Measurements from ENCODE around the gene HSDL1. TPM values are rescaled to one million over a fixed set of nuclear protein-coding genes. Genes with fewer than 3 reads are reported as not detected.

HSDL1 gene
- total RNA-seq, 1 donor from 2014 or later, result 50.2 TPM

DNA sequence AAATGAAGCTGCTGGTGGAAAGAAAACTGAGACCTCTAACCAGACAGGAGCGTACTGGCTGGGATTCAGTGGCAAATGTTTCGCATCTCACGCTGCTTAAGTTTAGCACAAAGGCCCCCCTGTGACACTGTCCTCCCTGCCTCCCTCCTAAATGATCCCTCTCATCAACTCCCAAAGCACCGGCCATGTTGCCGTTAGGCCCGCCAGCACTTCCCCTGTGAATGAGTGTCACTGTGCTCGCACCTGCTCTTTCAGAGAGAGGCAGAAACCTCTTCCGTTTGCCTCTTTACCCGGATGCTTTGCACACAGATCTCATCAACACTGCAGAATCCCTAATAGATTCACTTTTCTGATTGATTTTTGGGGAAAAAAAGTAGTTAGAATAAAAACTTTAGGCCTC lies 54.8 kb downstream of the HSDL1 start:
- TF ChIP-seq CTCF (IDR thresholded peaks at IDR 0.05; ENCODE audit: unreplicated experiment), result no peak
- H3K9me3 Mint-ChIP-seq (ENCODE audit: unreplicated experiment), result no peaks in the 10 kb centered on the region
- no peak for DNase-seq (ENCODE audit: low spot score)
- H3K36me3 Mint-ChIP-seq (ENCODE audit: low read depth, unreplicated experiment), result peaks cover 44% of the 10 kb centered on the region
- no peak overlapping the region for H3K4me3 Mint-ChIP-seq (ENCODE audit: unreplicated experiment)
- H3K27me3 Mint-ChIP-seq (ENCODE audit: unreplicated experiment), result peaks cover 4% of the 10 kb centered on the region
- H3K4me1 Mint-ChIP-seq (ENCODE audit: unreplicated experiment), result no peaks in the 10 kb centered on the region
- no peak overlapping the region for H3K27ac Mint-ChIP-seq (ENCODE audit: unreplicated experiment)

DNA sequence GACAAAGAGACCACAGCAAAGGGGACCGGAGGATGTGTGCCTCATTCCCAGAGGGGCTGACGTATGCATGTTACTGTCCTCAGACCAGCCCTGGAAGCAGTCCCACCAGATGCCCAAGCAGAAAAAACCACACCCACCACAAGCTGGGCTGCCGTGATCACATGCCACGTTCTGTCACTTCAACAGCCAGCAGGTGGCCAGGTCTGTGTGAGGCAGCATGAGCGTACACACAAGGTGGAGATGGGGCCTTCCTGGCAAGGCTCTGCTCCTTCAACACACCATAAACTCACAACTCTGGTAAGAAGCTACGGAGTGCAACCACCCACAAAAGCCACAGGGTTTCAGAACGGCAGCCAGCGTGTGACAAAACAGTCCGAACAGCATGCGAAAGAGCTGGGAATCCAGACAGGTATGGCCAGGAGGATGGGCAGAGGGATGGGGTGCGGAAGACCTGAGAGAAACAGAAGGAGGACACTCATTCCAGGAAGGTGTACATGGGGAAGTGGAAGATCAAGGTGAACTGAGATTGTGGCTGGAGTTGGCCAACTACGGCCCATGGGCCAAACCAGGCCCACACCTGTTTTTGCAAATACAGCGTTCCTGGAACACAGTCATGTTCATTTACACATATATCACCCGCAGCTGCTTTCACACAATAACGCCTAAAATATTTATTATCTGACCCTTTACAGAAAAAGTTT lies 56.1 kb downstream of the HSDL1 start:
- Mint-ChIP-seq H3K4me3 (ENCODE audit: unreplicated experiment) (peak overlapping the region; percentile 10), H3K27me3 (ENCODE audit: unreplicated experiment) (peaks cover 4% of the 10 kb centered on the region), H3K4me1 (ENCODE audit: unreplicated experiment) (no peaks in the 10 kb centered on the region), H3K36me3 (ENCODE audit: low read depth, unreplicated experiment) (peaks cover 40% of the 10 kb centered on the region), H3K9me3 (ENCODE audit: unreplicated experiment) (no peaks in the 10 kb centered on the region), H3K27ac (ENCODE audit: unreplicated experiment) (no peak overlapping the region)
- TF ChIP-seq CTCF (IDR thresholded peaks at IDR 0.05; ENCODE audit: unreplicated experiment), result no peak
- DNase-seq (ENCODE audit: low spot score), result no peak

DNA sequence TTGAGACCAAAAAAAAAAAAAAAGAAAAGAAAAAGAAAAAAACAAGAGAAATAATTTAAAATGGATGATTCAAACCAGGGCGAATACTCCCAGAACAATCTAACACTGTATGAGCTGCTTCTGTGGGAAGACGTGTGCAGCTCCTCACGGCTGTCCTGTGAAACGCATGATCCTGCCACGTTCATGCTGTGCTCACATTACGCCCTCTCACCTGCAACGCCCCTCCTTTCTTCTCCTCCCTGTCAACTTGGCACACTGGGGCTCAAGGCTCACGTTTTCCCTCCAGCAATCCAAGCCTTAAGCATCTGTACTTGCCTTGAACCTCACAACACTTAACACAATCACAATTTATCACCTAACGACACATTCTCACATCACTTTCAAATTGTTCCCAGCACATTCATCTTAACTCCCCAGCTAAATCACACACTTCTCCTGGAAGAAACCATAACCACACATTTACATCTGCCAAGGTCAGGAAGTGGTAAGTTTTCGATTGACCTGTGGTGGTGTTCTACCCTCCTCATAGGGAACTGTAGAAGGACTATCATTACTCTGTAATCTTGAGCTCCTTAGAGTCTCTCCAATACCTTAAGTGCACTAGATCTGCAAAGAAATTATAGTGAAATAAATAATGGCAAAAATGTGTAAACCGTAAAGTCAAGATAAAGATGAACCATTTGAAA lies 57.4 kb downstream of the HSDL1 start:
- H3K36me3 Mint-ChIP-seq (ENCODE audit: low read depth, unreplicated experiment), result peaks cover 34% of the 10 kb centered on the region

DNA sequence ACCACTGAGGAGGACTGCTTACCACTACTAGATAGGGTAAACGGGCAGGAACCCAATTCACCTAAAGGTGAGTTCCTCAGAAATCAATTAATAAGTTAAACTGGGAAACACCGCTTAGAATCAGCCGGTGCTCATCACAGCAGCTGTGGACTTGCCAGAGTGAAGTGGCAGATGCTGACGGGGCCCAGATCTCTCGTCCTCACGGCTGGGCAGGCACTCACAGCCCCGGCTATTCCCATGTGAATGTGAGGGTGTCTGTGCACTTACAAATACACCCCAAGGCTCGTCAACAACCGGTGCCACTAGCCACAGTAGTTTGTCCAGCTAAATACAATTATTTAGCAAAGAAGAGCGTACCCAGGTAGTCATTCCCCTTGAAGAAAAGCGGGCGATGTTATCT lies 58.0 kb downstream of the HSDL1 start:
- no peaks in the 10 kb centered on the region for H3K4me1 Mint-ChIP-seq (ENCODE audit: unreplicated experiment)
- no peaks in the 10 kb centered on the region for H3K9me3 Mint-ChIP-seq (ENCODE audit: unreplicated experiment)
- no peak overlapping the region for H3K4me3 Mint-ChIP-seq (ENCODE audit: unreplicated experiment)
- H3K27ac Mint-ChIP-seq (ENCODE audit: unreplicated experiment), result no peak overlapping the region
- peaks cover 35% of the 10 kb centered on the region for H3K36me3 Mint-ChIP-seq (ENCODE audit: low read depth, unreplicated experiment)
- TF ChIP-seq CTCF (IDR thresholded peaks at IDR 0.05; ENCODE audit: unreplicated experiment), result no peak
- H3K27me3 Mint-ChIP-seq (ENCODE audit: unreplicated experiment), result peaks cover 4% of the 10 kb centered on the region
- DNase-seq (ENCODE audit: low spot score), result no peak

More for the DNA sequence above, 57.4 kb downstream of the HSDL1 start:
- no peak for TF ChIP-seq CTCF (IDR thresholded peaks at IDR 0.05; ENCODE audit: unreplicated experiment)
- Mint-ChIP-seq H3K9me3 (ENCODE audit: unreplicated experiment) (no peaks in the 10 kb centered on the region), H3K27me3 (ENCODE audit: unreplicated experiment) (peaks cover 4% of the 10 kb centered on the region), H3K4me1 (ENCODE audit: unreplicated experiment) (no peaks in the 10 kb centered on the region), H3K4me3 (ENCODE audit: unreplicated experiment) (no peak overlapping the region), H3K27ac (ENCODE audit: unreplicated experiment) (no peak overlapping the region)
- no peak for DNase-seq (ENCODE audit: low spot score)

DNA sequence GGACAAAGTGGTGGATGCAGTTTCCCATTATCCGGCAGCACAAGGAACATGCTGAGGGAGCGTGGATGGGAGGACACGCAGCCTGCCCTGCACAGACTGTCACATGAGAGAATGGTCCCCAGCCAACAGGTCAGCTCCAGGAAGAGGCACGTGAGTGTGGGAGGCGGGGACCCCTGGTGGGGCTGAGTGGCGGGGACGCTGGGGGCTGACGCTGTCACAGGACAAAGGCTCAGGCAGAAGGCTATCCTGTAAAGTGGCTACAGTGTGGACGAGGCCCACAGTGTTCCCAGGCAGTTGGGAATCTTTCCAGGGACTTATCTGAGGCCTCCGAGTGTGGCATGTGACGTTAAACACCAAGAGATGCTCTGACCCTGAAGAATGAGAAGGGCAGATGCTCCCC lies 58.6 kb downstream of the HSDL1 start:
- Mint-ChIP-seq H3K4me3 (ENCODE audit: unreplicated experiment) (no peak overlapping the region), H3K36me3 (ENCODE audit: low read depth, unreplicated experiment) (peaks cover 33% of the 10 kb centered on the region), H3K27me3 (ENCODE audit: unreplicated experiment) (peaks cover 4% of the 10 kb centered on the region), H3K27ac (ENCODE audit: unreplicated experiment) (no peak overlapping the region), H3K4me1 (ENCODE audit: unreplicated experiment) (no peaks in the 10 kb centered on the region), H3K9me3 (ENCODE audit: unreplicated experiment) (no peaks in the 10 kb centered on the region)
- no peak for TF ChIP-seq CTCF (IDR thresholded peaks at IDR 0.05; ENCODE audit: unreplicated experiment)
- no peak for DNase-seq (ENCODE audit: low spot score)

Data from endothelial cell (in vitro differentiated cells).